ENCODE data around the gene UNK. TPM values are rescaled to one million over a fixed set of nuclear protein-coding genes. Genes with fewer than 3 reads are reported as not detected.

UNK gene
- total and polyA plus RNA-seq, 2 of the 13 experiments (the other 11 are each of a cell fraction or from before 2014, with no cell fraction given) = 31.6 to 33.0 TPM

DNA sequence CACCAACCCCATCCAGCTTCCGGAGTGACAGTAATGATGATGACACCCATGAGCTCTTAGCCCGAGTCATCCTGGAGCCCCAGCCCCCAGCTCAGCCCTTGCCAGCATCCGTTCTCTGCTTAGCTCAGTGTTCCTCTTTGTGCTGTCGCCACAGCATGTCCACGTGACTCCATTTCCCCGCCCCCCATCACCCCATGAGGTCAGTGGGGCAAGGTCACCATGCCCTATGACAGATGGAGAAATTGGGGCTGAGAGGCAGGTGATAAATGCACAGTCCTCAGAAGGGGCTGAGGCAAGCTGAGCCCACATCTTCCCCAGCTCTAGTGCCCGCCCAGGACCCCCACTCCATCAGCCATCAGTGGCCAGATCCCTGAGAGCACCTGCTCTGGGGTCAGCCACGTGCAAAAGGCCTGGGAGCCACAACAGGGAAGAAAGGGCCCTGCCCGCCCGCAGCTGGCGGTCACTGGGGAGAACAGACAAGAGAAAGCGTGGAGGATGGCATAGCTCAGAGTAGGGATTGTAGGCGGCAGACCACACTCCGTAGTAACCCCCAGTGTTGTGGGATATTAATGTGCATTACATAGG, 46.3 kb upstream of the UNK start (continued):
- TF ChIP-seq HNF1B (CRISPR knock-in tag; IDR thresholded peaks at IDR 0.05) (peak; percentile 76; the same call in 1 of the 2 replicates), TAF15 (IDR thresholded peaks at IDR 0.05; ENCODE audit: low read depth, low read length, poor library complexity, severe bottlenecking) (no peak), SP140L (CRISPR knock-in tag; IDR thresholded peaks at IDR 0.05; ENCODE audit: borderline replicate concordance) (no peak), XRCC5 (optimal IDR thresholded peaks at IDR 0.05; ENCODE audit: low read length) (no peak), SMAD9 (CRISPR knock-in tag; IDR thresholded peaks at IDR 0.05) (no peak), ZBTB26 (CRISPR knock-in tag; IDR thresholded peaks at IDR 0.05; ENCODE audit: borderline replicate concordance) (0 out of 2 replicates have a peak, but pooled peaks have one; percentile 21), RNF219 (CRISPR knock-in tag; IDR thresholded peaks at IDR 0.05) (no peak), FOXJ3 (CRISPR knock-in tag; IDR thresholded peaks at IDR 0.05; ENCODE audit: borderline replicate concordance) (no peak), POLR2A (IDR thresholded peaks at IDR 0.05; ENCODE audit: insufficient read depth in 1 of 2, low read depth in 2 of 2, low read length in 2 of 2) (no peak), PAXIP1 (CRISPR knock-in tag; conservative IDR thresholded peaks at IDR 0.05) (peak; percentile 62), ZNF841 (CRISPR knock-in tag; IDR thresholded peaks at IDR 0.05; ENCODE audit: borderline replicate concordance) (no peak), TAF1 (CRISPR knock-in tag; IDR thresholded peaks at IDR 0.05) (no peak), FOSL2 (CRISPR knock-in tag; IDR thresholded peaks at IDR 0.05) (peak; percentile 58), CENPT (CRISPR knock-in tag; IDR thresholded peaks at IDR 0.05; ENCODE audit: low read depth) (no peak), TBX2 (CRISPR knock-in tag; IDR thresholded peaks at IDR 0.05; ENCODE audit: borderline replicate concordance) (peak; percentile 52; the same call in 1 of the 2 replicates), U2AF2 (IDR thresholded peaks at IDR 0.05; ENCODE audit: low read depth, low read length) (no peak), SRY (CRISPR knock-in tag; IDR thresholded peaks at IDR 0.05) (no peak), PAF1 (CRISPR knock-in tag; IDR thresholded peaks at IDR 0.05) (no peak)
- TF ChIP-seq, protein P1, sequence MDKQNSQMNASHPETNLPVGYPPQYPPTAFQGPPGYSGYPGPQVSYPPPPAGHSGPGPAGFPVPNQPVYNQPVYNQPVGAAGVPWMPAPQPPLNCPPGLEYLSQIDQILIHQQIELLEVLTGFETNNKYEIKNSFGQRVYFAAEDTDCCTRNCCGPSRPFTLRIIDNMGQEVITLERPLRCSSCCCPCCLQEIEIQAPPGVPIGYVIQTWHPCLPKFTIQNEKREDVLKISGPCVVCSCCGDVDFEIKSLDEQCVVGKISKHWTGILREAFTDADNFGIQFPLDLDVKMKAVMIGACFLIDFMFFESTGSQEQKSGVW (CRISPR knock-in tag; IDR thresholded peaks at IDR 0.05; ENCODE audit: borderline replicate concordance) = no peak
- TF ChIP-seq, protein P2, sequence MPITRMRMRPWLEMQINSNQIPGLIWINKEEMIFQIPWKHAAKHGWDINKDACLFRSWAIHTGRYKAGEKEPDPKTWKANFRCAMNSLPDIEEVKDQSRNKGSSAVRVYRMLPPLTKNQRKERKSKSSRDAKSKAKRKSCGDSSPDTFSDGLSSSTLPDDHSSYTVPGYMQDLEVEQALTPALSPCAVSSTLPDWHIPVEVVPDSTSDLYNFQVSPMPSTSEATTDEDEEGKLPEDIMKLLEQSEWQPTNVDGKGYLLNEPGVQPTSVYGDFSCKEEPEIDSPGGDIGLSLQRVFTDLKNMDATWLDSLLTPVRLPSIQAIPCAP (CRISPR knock-in tag; IDR thresholded peaks at IDR 0.05; ENCODE audit: low read depth) = no peak

Data from HepG2 (cell line).